RPMI7951 (cell line): ENCODE results near the gene CTSF. TPM values are rescaled to one million over a fixed set of nuclear protein-coding genes. Genes with fewer than 3 reads are reported as not detected.
"Not testable (repeated sequence)": the region's sequence is repeated elsewhere in the genome, so short reads cannot be mapped to it uniquely, and the experiment has no call there.

ENCODE experiments used
- DNase-seq: peaks from one replicate; pipeline ENCODE4 v3.0.0-alpha.2; 2012; ENCODE audit warnings: low read depth
- total RNA-seq: library from RNA; depleted of rRNA; stranded (reverse); fragments of >200 nt; shearing (Covaris generic); gene quantifications from 2 replicates; pipeline ENCODE4 v1.2.3, GENCODE V29; 2014; rRNA removed

CTSF gene
- 26.3 and 27.5 TPM in 2 replicates for total RNA-seq

GRCh38 chr11:66568124-66568916 lies at the start of gene CTSF:
Gene CTSF, minus strand, starts transcription at chr11:66568606. Its CDS starts 120 bp downstream, at chr11:66568486.
- DNase-seq: peak; percentile 82

DNA sequence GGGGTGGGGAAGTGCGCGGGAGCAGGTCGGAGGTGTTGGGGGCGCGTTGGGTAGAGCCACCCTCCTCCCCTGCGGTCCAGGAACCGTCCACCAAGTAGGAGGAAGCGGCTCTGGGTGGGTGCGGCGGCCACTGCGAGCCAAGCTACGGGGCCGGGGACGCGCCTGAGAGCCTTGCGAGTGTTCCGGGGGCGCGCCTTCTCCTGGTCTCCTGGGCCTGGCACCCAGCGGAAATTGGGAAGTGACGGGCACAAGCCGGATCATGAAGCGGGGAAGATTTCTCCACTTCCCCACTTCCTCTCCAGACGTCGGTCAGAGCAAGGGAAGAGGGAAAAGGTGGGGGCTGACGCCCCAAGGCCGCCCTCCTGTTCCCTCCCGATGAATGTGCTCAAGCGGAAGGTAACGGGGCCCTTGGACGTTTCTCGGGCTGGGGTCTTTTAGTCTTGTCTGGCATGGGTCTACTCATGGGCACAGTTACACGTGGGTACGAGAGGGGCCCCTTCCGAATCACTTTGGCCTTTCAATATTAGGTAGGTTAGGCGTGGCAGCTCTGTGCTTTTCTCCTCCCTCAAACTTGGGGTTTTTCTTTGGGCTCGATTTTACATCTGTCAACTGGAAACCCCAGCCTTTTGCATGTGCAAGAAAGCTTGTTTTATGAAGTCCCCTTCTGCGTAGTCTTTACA lies 48.9 kb upstream of the CTSF start:
- peak; percentile 53 for DNase-seq

DNA sequence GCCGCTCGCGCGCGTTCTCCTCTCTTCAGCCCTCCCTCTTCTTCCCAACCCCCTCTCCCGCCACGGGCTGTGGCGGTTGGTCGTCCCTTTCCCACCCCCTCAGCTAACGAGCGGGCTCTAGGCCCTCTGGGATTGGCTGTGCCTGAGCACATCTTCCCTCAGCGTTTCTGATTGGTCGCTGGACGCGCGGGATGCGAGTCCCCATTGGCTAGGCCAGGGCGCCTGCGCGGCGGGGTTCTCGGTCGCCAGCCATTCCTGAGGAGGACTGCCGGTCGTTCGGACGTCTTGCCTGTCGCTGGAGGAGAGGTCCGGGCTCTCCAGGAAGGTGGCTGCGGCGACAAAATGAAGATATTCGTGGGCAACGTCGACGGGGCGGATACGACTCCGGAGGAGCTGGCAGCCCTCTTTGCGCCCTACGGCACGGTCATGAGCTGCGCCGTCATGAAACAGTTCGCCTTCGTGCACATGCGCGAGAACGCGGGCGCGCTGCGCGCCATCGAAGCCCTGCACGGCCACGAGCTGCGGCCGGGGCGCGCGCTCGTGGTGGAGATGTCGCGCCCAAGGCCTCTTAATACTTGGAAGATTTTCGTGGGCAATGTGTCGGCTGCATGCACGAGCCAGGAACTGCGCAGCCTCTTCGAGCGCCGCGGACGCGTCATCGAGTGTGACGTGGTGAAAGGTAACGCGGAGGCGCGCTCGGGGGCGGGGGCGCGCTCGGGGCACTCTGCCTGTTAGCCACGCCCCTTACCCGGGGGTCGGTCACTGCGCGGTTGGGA lies 48.2 kb upstream of the CTSF start, which contains the start of gene RBM14:
Gene RBM14, plus strand, starts transcription at position 252 of the 776 bp plus-strand sequence. Its CDS starts 91 bp downstream, at position 343.
- peak; percentile 99 for DNase-seq

- DNase-seq: no peak
These were observed 45.7 kb upstream of the CTSF start for GRCh38 chr11:66614073-66614472.

DNA sequence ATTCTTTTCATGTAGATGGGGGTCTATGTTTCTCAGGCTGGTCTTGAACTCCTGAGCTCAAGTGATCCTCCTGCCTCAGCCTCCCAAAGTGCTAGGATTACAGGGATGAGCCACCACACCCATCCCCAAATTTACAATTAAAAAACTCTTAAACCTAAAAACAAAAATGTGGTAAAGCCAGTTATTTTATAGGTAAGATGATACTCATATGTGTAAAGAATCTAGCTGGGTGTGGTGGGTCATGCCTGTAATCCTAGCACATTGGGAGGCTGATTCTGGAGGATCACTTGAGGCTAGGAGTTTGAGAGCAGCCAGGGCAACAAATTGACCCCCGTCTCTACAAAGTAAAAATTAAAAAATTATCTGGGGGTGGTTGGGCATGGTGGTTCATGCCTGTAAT lies 44.1 kb upstream of the CTSF start:
- DNase-seq: no peak

- DNase-seq: no peak
These were observed 41.6 kb upstream of the CTSF start for GRCh38 chr11:66609721-66610617.

- DNase-seq: peak; percentile 88
These were observed 38.9 kb upstream of the CTSF start for GRCh38 chr11:66607126-66607834.

DNA sequence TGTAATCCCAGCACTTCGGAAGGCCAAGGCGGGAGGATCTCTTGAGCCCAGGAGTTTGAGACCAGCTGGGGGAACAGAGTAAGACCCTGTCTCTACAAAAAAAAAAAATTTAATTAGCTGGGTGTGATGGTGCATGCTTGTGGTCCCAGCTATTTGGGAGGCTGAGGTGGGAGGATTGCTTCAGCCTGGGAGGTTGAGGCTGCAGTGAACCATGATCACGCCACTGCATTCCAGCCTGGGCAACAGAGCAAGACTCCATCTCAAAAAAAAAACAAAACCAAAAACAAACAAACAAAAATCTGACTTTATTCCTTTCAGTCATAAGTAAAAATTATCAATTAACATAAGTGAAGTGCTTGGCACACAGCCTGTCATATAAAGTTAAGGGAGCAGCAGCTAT lies 38.2 kb upstream of the CTSF start:
- DNase-seq: not testable (repeated sequence)

DNA sequence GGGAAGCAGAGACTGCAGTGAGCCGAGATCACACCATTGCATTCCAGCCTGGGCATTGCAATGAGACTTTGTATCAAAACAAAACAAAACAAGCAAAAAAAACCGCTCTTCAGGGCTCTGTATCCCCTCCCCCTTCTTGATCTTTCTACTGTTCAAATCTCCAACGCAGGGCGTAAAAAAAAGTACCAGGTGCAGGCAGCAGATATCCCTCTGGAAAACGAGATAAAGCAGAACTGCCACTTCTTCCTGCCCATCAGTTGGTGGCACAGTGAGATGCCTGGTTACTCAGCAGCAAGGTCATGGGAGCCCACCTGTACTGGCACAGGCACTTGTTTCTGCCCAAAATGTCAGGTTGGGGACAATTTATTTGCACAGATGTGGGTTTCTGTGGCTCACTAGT lies 35.7 kb upstream of the CTSF start:
- DNase-seq: no peak

DNA sequence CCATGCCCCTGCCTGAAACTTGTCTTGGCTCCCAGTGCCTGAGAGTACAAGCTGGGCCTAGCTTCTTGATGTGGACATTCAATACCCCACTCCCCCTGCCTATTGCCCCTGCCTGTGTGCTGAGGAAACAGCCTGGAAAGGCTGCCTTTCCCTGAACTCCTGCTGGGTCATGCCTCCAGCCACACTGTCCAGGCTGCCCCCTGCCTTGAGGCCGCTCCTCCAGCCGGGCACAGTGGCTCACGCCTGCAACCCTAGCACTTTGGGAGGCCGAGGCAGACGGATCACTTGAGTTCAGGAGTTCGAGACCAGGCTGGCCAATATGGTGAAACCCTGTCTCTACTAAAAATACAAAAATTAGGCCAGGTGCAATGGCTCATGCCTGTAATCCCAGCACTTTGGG lies 34.7 kb upstream of the CTSF start:
- no peak for DNase-seq

DNA sequence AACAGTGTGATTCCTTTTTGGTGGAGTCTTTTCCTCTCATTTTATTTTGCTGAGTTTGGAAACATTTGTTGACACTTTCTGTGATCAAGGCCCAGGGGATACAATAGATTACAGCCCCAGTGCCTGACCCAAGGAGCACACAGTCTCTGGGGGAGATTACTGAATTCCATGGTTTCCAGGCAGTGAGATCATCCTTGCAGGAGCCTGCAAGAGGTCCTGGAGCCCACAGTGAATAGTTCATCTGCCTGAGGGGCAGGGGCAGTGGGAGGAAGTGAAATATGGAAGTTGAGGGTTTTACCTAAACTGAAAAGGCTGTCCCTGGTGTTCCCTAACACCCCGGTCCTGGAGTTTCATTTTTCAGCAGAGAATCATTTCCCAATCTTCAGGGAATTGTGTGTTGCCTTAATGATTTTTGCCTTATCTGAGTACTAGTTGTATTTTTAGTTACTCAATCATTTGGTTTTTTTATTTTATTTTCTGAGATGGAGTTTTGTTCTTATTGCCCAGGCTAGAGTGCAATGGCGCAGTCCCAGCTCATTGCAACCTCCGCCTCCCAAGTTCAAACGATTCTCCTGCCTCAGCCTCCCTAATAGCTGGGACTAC lies 32.3 kb upstream of the CTSF start:
- no peak for DNase-seq

GRCh38 chr11:66600219-66600618 lies 31.8 kb upstream of the CTSF start:
- DNase-seq: no peak

DNA sequence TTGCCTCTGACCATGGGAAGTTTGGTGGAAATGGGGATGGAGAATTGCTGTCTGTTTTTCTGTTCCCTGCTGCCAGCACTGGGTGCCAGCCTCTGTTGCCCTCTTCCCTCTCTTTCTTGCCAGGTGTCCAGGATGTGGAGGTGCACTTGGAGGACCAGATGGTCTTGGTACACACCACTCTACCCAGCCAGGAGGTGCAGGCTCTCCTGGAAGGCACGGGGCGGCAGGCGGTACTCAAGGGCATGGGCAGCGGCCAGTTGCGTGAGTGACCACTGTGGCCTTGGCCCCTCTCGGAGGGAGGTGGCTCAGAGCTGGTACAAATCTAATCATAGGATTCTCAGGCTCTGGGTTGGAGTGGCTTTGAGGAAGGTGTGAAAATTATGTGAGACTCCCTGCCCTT lies 30.6 kb upstream of the CTSF start:
- DNase-seq: no peak

DNA sequence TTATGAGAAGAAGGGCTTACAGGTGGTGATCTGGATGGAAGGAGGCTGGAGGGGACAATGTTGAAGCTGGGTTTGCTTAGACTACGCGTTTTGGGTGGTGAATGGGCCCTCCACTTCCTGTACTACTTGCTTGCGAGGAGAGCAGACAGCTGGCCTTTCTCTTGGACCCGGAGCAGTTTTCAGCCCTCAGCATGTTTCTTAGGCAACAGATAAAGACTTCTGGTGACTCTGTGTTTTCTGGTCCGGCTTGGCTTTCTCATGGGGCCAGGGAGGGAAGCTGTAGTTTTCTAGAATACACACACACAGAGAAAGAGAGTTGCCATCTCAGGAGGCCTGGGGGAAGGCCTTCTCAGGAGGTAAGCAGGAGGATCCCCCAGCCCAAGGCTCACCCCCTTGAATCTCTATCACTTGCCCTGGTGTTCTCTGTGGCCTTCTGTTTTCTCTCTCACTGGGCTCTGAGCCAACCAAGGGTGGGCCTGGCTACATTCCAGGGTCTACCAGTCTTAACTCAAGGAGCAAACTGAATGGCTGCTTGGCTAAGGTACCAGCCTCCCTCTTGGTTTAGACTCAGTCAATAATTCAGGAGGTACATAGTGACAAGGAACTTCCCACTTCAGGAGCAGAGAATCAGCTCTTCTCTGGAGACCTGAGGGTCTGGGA lies 27.0 kb upstream of the CTSF start:
- DNase-seq: peak; percentile 25

- DNase-seq: no peak
These were observed 25.2 kb upstream of the CTSF start for GRCh38 chr11:66593650-66594049.

DNA sequence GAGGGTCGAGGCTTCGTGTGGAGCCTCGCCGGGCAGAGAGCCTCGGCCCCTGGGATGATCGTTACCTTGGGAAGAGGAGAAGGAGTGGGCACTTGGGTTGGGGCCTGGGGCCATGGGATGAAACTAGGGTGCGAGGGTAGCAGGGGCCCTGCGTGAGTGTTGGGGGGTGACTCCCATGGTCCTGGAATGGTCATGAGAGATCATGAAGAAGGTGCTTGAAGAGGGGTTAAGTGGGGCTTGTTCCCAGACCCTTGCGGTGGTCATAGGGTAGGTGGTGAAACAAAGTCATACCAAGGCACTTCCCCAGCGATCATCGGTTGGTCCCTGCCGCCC lies 24.9 kb upstream of the CTSF start:
- no peak for DNase-seq

DNA sequence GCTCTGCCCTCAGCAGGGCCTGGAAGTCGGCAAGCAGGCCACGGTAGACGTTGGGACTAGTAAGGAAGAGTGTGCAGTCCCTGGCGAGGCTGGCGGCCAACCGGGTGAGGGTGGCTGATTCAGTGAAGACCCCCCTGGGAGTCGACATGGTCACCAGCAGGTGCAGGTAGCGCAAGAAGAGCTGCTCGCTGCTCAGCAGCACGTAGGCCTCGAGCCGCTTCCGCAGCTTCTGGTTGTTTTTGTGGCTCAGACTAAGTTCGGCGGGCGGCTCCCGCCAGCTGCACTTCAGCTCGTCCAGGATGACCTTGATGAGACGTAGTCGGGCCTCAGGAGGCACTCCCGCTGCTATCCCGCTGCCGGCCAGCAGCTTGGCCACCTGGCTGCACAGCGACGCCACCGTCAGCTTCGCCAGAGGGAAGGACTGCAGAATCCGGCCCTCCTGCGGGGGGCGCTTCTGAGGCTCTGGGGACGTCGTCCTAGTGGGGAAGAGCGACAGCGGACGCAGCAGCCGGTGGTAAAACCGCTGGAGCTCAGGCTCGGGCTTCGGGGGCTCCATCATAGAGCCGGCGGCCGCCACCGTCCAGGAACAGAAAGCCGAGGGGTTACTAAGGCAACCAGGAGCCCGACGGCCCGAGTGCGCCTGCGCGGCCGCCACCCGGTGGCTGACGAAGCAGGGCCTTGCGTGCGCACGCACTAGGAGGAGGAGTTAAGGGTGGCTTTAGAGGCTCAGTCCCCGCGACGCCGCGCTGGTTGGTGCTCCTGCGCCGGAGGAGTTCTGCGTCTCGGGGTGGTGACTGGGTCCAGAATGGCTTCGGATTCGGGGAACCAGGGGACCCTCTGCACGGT lies 24.3 kb upstream of the CTSF start, which contains the start of the genes CCDC87 and CCS:
Gene CCDC87, minus strand, starts transcription at position 607 of the 846 bp plus-strand sequence. Its CDS starts 48 bp downstream, at position 559.
Gene CCS, plus strand, starts transcription at position 729 of the 846 bp plus-strand sequence. Its CDS starts 77 bp downstream, at position 806.
- peak; percentile 93 for DNase-seq

DNA sequence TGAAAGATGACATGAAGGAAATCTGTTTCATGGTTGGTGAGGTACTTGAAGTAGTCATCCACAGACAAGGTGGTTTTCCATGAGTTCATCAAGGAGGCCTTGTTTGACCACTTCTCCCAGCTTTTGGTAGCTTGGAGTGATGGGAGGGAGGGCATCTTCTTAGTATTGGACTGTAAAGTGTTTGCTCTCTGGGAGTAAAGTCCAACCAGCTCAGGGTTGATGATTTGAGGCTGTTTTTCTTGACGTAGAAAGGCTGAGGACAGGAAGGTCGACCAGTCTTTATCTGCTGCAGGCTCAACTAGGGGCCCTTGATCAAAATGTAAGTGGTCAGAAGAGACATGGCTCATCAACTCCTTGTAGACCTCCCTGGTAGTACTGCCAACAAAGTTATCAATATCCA lies 22.8 kb upstream of the CTSF start:
- no peak for DNase-seq
